Measurements from ENCODE around the gene ZACN.

Gene ZACN

GRCh38 chr17:76122431-76123190 is 43.6 kb downstream of the ZACN start:
- Histone ChIP-seq H3K27me3 (ENCODE audit: control insufficient read depth, insufficient read depth, low read length) (no peaks in the 10 kb centered on the region), H3K9me3 (ENCODE audit: control insufficient read depth, low read depth, low read length) (no peaks in the 10 kb centered on the region), H3K4me1 (ENCODE audit: control insufficient read depth, low read depth, low read length) (peaks cover 18% of the 10 kb centered on the region), H3K36me3 (ENCODE audit: control insufficient read depth, low read depth, low read length) (no peaks in the 10 kb centered on the region), H3K27ac (ENCODE audit: low read length) (no peak overlapping the region), H3K9ac (ENCODE audit: low read length) (no peak overlapping the region), H3K4me3 (ENCODE audit: low read length) (no peak overlapping the region)

- Histone ChIP-seq H3K9me3 (ENCODE audit: control insufficient read depth, low read depth, low read length) (no peaks in the 10 kb centered on the region), H3K9ac (ENCODE audit: low read length) (no peak overlapping the region), H3K4me1 (ENCODE audit: control insufficient read depth, low read depth, low read length) (peaks cover 18% of the 10 kb centered on the region), H3K27me3 (ENCODE audit: control insufficient read depth, insufficient read depth, low read length) (no peaks in the 10 kb centered on the region), H3K36me3 (ENCODE audit: control insufficient read depth, low read depth, low read length) (no peaks in the 10 kb centered on the region), H3K4me3 (ENCODE audit: low read length) (no peak overlapping the region), H3K27ac (ENCODE audit: low read length) (no peak overlapping the region)
These were observed 44.2 kb downstream of the ZACN start for GRCh38 chr17:76123191-76123499.

GRCh38 chr17:76123749-76124581 is 45.0 kb downstream of the ZACN start:
- no peaks in the 10 kb centered on the region for H3K36me3 ChIP-seq (ENCODE audit: control insufficient read depth, low read depth, low read length)
- no peak overlapping the region for H3K27ac ChIP-seq (ENCODE audit: low read length)
- no peaks in the 10 kb centered on the region for H3K27me3 ChIP-seq (ENCODE audit: control insufficient read depth, insufficient read depth, low read length)
- H3K4me1 ChIP-seq (ENCODE audit: control insufficient read depth, low read depth, low read length), result peaks cover 18% of the 10 kb centered on the region
- no peak overlapping the region for H3K4me3 ChIP-seq (ENCODE audit: low read length)
- H3K9me3 ChIP-seq (ENCODE audit: control insufficient read depth, low read depth, low read length), result no peaks in the 10 kb centered on the region
- H3K9ac ChIP-seq (ENCODE audit: low read length), result no peak overlapping the region

- no peaks in the 10 kb centered on the region for H3K27me3 ChIP-seq (ENCODE audit: control insufficient read depth, insufficient read depth, low read length)
- H3K27ac ChIP-seq (ENCODE audit: low read length), result no peak overlapping the region
- no peak overlapping the region for H3K4me3 ChIP-seq (ENCODE audit: low read length)
- peaks cover 13% of the 10 kb centered on the region for H3K4me1 ChIP-seq (ENCODE audit: control insufficient read depth, low read depth, low read length)
- H3K36me3 ChIP-seq (ENCODE audit: control insufficient read depth, low read depth, low read length), result no peaks in the 10 kb centered on the region
- no peak overlapping the region for H3K9ac ChIP-seq (ENCODE audit: low read length)
- no peaks in the 10 kb centered on the region for H3K9me3 ChIP-seq (ENCODE audit: control insufficient read depth, low read depth, low read length)
These were observed 45.8 kb downstream of the ZACN start for GRCh38 chr17:76124582-76125390.

GRCh38 chr17:76125391-76125675 is 46.4 kb downstream of the ZACN start:
- no peak overlapping the region for H3K27ac ChIP-seq (ENCODE audit: low read length)
- H3K36me3 ChIP-seq (ENCODE audit: control insufficient read depth, low read depth, low read length), result no peaks in the 10 kb centered on the region
- peaks cover 5% of the 10 kb centered on the region for H3K27me3 ChIP-seq (ENCODE audit: control insufficient read depth, insufficient read depth, low read length)
- H3K4me1 ChIP-seq (ENCODE audit: control insufficient read depth, low read depth, low read length), result peaks cover 10% of the 10 kb centered on the region
- no peaks in the 10 kb centered on the region for H3K9me3 ChIP-seq (ENCODE audit: control insufficient read depth, low read depth, low read length)
- H3K9ac ChIP-seq (ENCODE audit: low read length), result no peak overlapping the region
- no peak overlapping the region for H3K4me3 ChIP-seq (ENCODE audit: low read length)

GRCh38 chr17:76125922-76126321 is 46.9 kb downstream of the ZACN start:
- H3K4me3 ChIP-seq (ENCODE audit: low read length), result no peak overlapping the region
- H3K9me3 ChIP-seq (ENCODE audit: control insufficient read depth, low read depth, low read length), result no peaks in the 10 kb centered on the region
- H3K27me3 ChIP-seq (ENCODE audit: control insufficient read depth, insufficient read depth, low read length), result peaks cover 11% of the 10 kb centered on the region
- H3K4me1 ChIP-seq (ENCODE audit: control insufficient read depth, low read depth, low read length), result peaks cover 4% of the 10 kb centered on the region
- no peaks in the 10 kb centered on the region for H3K36me3 ChIP-seq (ENCODE audit: control insufficient read depth, low read depth, low read length)
- no peak overlapping the region for H3K27ac ChIP-seq (ENCODE audit: low read length)
- H3K9ac ChIP-seq (ENCODE audit: low read length), result no peak overlapping the region

- Histone ChIP-seq H3K27ac (ENCODE audit: low read length) (no peak overlapping the region), H3K36me3 (ENCODE audit: control insufficient read depth, low read depth, low read length) (no peaks in the 10 kb centered on the region), H3K27me3 (ENCODE audit: control insufficient read depth, insufficient read depth, low read length) (peaks cover 50% of the 10 kb centered on the region), H3K4me3 (ENCODE audit: low read length) (no peak overlapping the region), H3K4me1 (ENCODE audit: control insufficient read depth, low read depth, low read length) (peaks cover 36% of the 10 kb centered on the region), H3K9ac (ENCODE audit: low read length) (no peak overlapping the region), H3K9me3 (ENCODE audit: control insufficient read depth, low read depth, low read length) (no peaks in the 10 kb centered on the region)
These were observed 51.5 kb downstream of the ZACN start for GRCh38 chr17:76130473-76130872.

GRCh38 chr17:76131051-76131691 is 52.2 kb downstream of the ZACN start:
- Histone ChIP-seq H3K9me3 (ENCODE audit: control insufficient read depth, low read depth, low read length) (no peaks in the 10 kb centered on the region), H3K36me3 (ENCODE audit: control insufficient read depth, low read depth, low read length) (no peaks in the 10 kb centered on the region), H3K4me3 (ENCODE audit: low read length) (no peak overlapping the region), H3K27ac (ENCODE audit: low read length) (no peak overlapping the region), H3K27me3 (ENCODE audit: control insufficient read depth, insufficient read depth, low read length) (peaks cover 57% of the 10 kb centered on the region), H3K4me1 (ENCODE audit: control insufficient read depth, low read depth, low read length) (peaks cover 41% of the 10 kb centered on the region), H3K9ac (ENCODE audit: low read length) (no peak overlapping the region)

- H3K36me3 ChIP-seq (ENCODE audit: control insufficient read depth, low read depth, low read length), result no peaks in the 10 kb centered on the region
- H3K4me3 ChIP-seq (ENCODE audit: low read length), result peak overlapping the region; percentile 17
- peaks cover 64% of the 10 kb centered on the region for H3K27me3 ChIP-seq (ENCODE audit: control insufficient read depth, insufficient read depth, low read length)
- peaks cover 47% of the 10 kb centered on the region for H3K4me1 ChIP-seq (ENCODE audit: control insufficient read depth, low read depth, low read length)
- no peak overlapping the region for H3K9ac ChIP-seq (ENCODE audit: low read length)
- no peak overlapping the region for H3K27ac ChIP-seq (ENCODE audit: low read length)
- H3K9me3 ChIP-seq (ENCODE audit: control insufficient read depth, low read depth, low read length), result no peaks in the 10 kb centered on the region
These were observed 53.0 kb downstream of the ZACN start for GRCh38 chr17:76131692-76132573.
